Activated naive CD4-positive, alpha-beta T cell treated with Interleukin-2 at 50 U/mL for 16 hours (primary cell): ENCODE measurements around the gene KLHL10.
A peak's percentile ranks its signal among the peaks of the same experiment; 100 is the strongest.
"Not testable (repeated sequence)": the region's sequence is repeated elsewhere in the genome, so short reads cannot be mapped to it uniquely, and the experiment has no call there.

Experiments
- DNase-seq: peaks from one replicate; pipeline ENCODE4 v3.0.0-alpha.2; 2020

Gene KLHL10

DNA sequence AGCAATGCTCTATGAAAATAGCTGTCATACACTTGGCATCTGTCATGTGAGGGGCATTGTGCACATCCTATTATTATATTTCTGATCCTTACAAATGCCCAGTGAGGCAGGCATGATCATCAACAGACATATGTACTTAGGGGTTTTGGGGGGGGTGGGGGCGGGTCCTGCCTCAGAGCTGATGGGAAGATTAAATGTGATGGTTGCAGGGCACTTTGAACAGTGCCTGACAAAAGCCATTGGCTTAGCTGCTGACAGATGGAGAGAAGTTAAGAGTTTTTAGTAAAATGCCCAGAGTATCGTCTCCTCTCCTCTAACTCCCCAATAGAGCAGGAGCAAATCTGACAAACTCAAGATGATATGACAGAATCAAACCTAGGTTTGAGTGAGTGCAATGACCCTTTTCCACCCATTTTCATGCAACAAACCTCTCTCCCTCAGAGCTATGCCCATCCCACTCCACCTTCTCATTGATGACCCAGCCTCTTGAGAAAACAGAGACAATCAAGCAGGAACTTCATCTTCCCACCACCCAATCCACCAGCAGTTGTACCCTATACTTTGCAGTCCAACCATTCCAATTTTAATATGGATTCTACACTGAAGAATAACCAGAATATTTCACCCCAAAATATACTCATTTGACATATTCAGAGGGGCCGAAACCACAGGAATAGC lies 22.8 kb downstream of the KLHL10 start:
- DNase-seq: no peak

DNA sequence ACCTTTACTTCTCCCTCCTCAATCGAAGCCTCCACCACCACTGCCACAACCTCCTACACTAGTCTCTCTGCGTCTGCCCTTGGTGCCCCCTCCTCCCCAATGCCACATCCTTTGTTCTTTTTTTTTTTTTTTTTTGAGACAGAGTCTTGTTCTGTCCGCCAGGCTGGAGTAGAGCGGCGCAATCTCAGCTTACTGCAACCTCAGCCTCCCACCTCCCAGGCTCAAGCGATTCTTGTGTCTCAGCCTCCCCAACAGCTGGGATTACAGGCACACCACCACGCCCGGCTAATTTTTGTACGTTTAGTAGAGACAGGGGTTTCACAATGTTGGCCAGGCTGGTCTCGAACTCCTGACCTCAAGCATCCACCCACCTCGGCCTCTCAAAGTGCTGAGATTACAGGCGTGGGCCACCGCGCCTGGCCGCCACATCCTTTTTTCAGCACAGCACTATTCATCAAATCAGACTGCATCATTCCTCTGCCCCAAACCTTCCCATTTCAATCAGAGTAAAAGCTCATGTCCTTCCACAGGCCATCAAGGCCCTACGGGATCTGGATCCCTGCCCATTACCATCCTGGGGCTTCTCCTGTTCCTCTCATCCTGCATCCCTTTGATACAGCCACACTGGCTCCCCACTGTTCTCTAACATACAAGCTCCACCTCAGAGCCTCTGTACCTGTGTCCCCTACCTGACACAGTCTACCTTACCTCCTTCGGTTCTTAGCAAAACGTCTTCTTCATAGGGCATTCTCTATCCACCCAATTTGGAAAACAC lies 25.6 kb downstream of the KLHL10 start:
- DNase-seq: peak; percentile 40

DNA sequence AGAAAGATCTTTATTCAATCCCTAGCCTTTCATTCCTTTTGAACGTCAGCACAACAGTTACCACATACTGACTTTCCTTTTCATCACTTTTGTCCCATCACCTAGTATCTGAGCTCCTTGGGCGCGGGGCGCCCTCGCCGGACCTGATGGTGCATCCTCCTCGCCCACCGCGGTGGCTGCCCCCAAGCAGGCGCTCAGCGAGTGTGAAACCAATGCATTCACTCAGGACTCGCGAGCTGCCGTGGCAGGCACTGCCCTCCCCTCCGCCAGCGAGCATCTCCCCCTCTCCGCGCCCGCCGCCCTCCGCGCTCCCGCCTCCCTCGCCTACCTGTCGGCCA lies 26.8 kb downstream of the KLHL10 start:
- DNase-seq: no peak

DNA sequence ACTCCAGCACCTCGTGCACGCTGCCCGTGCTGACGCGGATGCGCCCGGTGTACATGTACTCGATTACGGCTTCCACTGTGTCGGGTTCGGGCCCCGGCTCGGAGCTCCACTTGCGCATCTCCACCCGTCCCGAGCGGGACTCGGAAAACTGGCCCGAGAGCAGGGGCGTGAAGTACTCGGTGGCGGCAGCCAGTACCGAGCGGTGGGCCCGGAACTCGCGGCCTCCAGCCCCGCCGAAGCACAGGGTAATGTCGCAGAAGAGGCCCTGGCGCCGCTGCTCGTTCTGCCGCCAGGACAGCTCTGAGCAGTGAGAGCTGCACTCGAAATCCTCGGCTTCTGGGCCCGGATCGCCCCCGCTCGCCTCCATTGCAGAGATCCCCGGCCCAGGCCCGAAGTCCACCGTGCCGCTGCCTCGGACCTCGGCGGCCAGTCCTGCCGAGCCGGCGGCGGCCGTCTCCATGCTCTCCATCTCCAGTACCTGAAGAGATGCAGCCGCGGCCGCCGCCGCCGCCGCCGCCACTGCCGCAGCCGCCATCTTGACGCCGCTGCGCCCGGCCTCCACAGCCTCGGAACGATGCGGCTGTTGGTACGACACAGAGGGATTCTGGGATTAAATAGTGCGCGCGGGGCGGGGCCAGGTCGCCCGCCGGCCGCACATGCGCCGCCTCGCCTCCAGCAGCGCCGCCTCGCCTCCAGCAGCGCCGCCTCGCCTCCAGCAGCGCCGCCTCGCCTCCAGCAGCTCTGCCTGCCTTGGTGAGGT lies 27.4 kb downstream of the KLHL10 start, which contains the start of gene KLHL11:
Gene KLHL11 (minus strand): TSS at position 588 of the 760 bp plus-strand sequence. CDS start 53 bp downstream, at position 535.
- peak; percentile 90 for DNase-seq

- DNase-seq: no peak
Measured at GRCh38 chr17:41865596-41865893, 27.9 kb downstream of the KLHL10 start.

DNA sequence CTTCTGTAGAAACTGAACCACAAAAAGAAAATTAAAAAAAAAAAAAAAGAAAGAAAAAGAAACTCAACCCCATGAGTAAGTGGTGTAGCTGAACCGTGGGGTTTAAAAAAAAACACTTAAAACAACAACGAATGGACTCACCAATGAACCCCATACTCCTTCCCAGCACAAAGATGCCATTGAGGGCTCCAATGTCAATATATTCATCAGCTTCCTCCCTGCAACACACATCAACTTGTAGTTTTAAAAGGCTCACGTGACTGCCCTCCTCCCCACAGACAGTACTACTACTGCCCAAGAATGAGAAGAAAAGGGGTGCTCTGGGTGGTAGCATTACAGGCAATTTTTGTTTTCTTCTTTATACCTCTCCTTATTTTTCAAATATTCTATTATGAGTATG lies 30.9 kb downstream of the KLHL10 start:
- DNase-seq: no peak

GRCh38 chr17:41869426-41869825 lies 31.8 kb downstream of the KLHL10 start:
- DNase-seq: no peak

GRCh38 chr17:41870097-41870496 lies 32.5 kb downstream of the KLHL10 start:
- DNase-seq: no peak

- DNase-seq: no peak
Measured at GRCh38 chr17:41870627-41871026, 33.0 kb downstream of the KLHL10 start.

GRCh38 chr17:41871789-41872188 lies 34.2 kb downstream of the KLHL10 start:
- no peak for DNase-seq

- no peak for DNase-seq
Measured at GRCh38 chr17:41873559-41874292, 36.1 kb downstream of the KLHL10 start.

- not testable (repeated sequence) for DNase-seq
Measured at GRCh38 chr17:41874293-41874670, 36.7 kb downstream of the KLHL10 start.

GRCh38 chr17:41880130-41880529 lies 42.5 kb downstream of the KLHL10 start:
- no peak for DNase-seq

DNA sequence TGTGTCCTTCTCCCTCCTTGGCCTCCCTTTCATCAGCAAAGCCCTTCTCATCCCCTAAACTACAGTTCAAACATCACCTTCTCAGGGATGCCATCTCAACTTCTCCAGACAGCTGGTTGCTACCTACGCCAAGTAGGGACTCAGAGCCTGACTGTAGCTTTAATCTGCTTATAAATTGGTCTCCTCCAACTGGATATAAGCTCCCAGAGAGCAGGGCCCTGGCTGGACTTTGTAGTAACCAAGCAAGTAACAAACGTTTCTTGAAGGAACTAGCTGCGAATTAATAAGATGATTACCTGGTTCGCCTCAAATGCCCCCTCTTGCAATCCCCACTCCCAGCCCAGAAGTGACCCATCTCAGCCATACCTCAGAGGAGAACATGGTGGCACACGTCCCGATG lies 45.1 kb downstream of the KLHL10 start:
- DNase-seq: no peak

- no peak for DNase-seq
Measured at GRCh38 chr17:41885733-41886132, 48.1 kb downstream of the KLHL10 start.

- DNase-seq: no peak
Measured at GRCh38 chr17:41888332-41888965, 50.8 kb downstream of the KLHL10 start.

DNA sequence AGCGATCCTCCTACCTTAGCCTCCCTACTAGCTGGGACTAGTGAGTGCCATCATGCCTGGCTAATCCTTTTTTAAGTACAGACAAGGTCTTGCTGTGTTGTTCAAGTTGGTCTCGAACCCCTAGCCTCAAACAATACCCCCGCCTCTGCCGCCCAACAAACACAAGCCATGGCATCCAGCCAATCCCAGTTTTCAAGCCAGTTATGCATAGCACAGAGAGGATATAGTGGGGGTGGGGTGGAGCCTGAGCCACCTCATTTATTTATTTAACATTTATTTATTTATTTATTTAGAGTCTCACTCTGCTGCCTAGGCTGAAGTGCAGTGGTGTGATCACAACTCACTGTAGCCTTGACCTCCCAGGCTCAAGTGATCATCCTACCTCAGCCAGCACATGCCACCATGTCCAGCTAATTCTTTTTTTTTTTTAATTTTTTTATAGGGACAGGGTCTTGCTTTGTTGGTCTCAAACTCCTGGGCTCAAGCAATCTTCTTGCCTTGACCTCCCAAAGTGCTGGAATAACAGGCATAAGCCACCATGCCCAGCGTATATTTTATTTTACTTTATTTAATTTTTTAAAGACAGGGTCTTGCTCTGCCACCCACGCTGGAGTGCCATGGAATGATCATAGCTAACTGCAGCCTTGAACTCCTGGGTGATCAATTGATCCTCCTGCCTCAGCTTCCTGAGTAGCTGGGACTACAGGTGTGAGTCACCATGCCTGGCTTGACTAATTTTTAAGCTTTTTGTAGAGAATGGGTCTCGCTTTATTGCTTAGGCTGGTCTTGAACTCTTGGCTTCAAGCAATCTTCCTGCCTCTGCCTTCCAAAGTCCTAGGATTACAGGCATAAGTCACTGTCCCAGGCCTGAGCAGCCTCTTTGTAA lies 53.8 kb downstream of the KLHL10 start:
- no peak for DNase-seq

- no peak for DNase-seq
Measured at GRCh38 chr17:41892021-41892376, 54.4 kb downstream of the KLHL10 start.

DNA sequence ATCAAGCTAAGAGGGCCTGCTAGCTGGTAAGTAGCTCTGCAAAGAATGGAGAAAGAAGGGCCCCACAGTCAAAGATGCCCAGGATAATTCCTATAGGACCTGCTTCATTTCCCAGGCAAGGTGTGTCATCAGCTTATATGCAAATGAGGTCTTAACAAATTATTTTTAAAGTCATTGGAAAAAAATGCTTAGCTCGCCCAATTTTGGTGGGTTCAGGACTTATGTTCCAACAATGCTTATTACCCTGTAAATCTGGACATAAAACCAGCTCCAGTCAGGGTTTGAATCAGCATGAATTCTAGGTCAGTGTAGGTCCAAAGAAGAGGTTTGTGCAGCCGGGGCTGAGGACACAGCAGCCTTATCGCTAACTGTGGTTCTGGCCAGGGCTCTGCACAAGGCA lies 55.8 kb downstream of the KLHL10 start:
- DNase-seq: no peak

DNA sequence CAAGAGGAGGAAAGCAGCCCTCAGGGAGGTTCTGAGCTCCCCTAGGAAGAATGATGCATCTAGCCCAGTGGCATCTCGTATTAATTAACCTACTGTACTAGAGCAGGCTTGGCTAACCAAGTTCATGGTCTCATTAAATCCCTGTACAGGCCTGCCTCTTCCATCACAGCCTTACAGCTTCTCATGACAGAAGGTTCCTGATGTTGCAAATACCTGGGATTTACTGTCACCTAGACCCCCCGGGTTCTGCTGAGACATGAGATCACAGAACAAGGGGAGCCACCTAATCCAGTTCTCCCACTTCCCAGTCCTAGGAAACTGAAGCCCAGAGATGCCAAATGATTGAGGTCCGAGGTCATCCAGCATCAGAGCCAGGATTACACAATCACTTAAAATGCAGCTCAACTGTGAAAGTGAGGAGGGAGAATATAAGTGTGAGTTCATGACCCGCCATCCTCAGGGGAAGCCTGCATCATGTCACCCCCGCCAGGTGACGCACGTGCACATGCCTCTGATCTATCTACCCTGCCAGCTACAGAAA lies 57.2 kb downstream of the KLHL10 start:
- DNase-seq: no peak

GRCh38 chr17:41895617-41896016 lies 58.0 kb downstream of the KLHL10 start:
- no peak for DNase-seq

GRCh38 chr17:41896726-41897125 lies 59.1 kb downstream of the KLHL10 start:
- no peak for DNase-seq
